ENCODE data around the gene HERC4.
"Not testable (repeated sequence)": the region's sequence is repeated elsewhere in the genome, so short reads cannot be mapped to it uniquely, and the experiment has no call there.

The HERC4 gene

GRCh38 chr10:68049289-68050078, 25.6 kb downstream of the HERC4 start:
- no peak for DNase-seq (ENCODE audit: low read depth, low spot score)

- DNase-seq (ENCODE audit: low read depth, low spot score), result no peak
Measured at GRCh38 chr10:68047554-68048327, 27.3 kb downstream of the HERC4 start.

GRCh38 chr10:68047122-68047521, 28.0 kb downstream of the HERC4 start:
- no peak for DNase-seq (ENCODE audit: low read depth, low spot score)

- no peak for DNase-seq (ENCODE audit: low read depth, low spot score)
Measured at GRCh38 chr10:68046642-68047041, 28.4 kb downstream of the HERC4 start.

- no peak for DNase-seq (ENCODE audit: low read depth, low spot score)
Measured at GRCh38 chr10:68043030-68043429, 32.1 kb downstream of the HERC4 start.

GRCh38 chr10:68032113-68032512, 43.0 kb downstream of the HERC4 start:
- no peak for DNase-seq (ENCODE audit: low read depth, low spot score)

- DNase-seq (ENCODE audit: low read depth, low spot score), result no peak
Measured at GRCh38 chr10:68027429-68027828, 47.7 kb downstream of the HERC4 start.

GRCh38 chr10:68023292-68023691, 51.8 kb downstream of the HERC4 start:
- DNase-seq (ENCODE audit: low read depth, low spot score), result no peak

GRCh38 chr10:68022324-68022723, 52.8 kb downstream of the HERC4 start:
- not testable (repeated sequence) for DNase-seq (ENCODE audit: low read depth, low spot score)

GRCh38 chr10:68016519-68016918, 58.6 kb downstream of the HERC4 start:
- not testable (repeated sequence) for DNase-seq (ENCODE audit: low read depth, low spot score)

- DNase-seq (ENCODE audit: low read depth, low spot score), result no peak
Measured at GRCh38 chr10:68010426-68010940, 64.6 kb downstream of the HERC4 start.

GRCh38 chr10:68007356-68007755, 67.7 kb downstream of the HERC4 start:
- no peak for DNase-seq (ENCODE audit: low read depth, low spot score)

GRCh38 chr10:68001539-68001938, 73.5 kb downstream of the HERC4 start:
- DNase-seq (ENCODE audit: low read depth, low spot score), result no peak

GRCh38 chr10:68001000-68001399, 74.1 kb downstream of the HERC4 start:
- DNase-seq (ENCODE audit: low read depth, low spot score), result no peak

- no peak for DNase-seq (ENCODE audit: low read depth, low spot score)
Measured at GRCh38 chr10:67990093-67990492, 85.0 kb downstream of the HERC4 start.

- no peak for DNase-seq (ENCODE audit: low read depth, low spot score)
Measured at GRCh38 chr10:67988606-67989005, 86.5 kb downstream of the HERC4 start.

GRCh38 chr10:67982603-67983002, 92.5 kb downstream of the HERC4 start:
- not testable (repeated sequence) for DNase-seq (ENCODE audit: low read depth, low spot score)

- no peak for DNase-seq (ENCODE audit: low read depth, low spot score)
Measured at GRCh38 chr10:67978749-67979148, 96.3 kb downstream of the HERC4 start.

- no peak for DNase-seq (ENCODE audit: low read depth, low spot score)
Measured at GRCh38 chr10:67977251-67977650, 97.8 kb downstream of the HERC4 start.

- DNase-seq (ENCODE audit: low read depth, low spot score), result no peak
Measured at GRCh38 chr10:67976292-67977245, 98.5 kb downstream of the HERC4 start.

- DNase-seq (ENCODE audit: low read depth, low spot score), result no peak
Measured at GRCh38 chr10:67975871-67976270, 99.2 kb downstream of the HERC4 start.

- no peak for DNase-seq (ENCODE audit: low read depth, low spot score)
Measured at GRCh38 chr10:67971311-67971710, 103.8 kb downstream of the HERC4 start.
